ENCODE data around the gene ZNF346. TPM values are rescaled to one million over a fixed set of nuclear protein-coding genes. Genes with fewer than 3 reads are reported as not detected.

ZNF346 gene
- total RNA-seq, 1 experiment from 2014 or later = 18.4 TPM

DNA sequence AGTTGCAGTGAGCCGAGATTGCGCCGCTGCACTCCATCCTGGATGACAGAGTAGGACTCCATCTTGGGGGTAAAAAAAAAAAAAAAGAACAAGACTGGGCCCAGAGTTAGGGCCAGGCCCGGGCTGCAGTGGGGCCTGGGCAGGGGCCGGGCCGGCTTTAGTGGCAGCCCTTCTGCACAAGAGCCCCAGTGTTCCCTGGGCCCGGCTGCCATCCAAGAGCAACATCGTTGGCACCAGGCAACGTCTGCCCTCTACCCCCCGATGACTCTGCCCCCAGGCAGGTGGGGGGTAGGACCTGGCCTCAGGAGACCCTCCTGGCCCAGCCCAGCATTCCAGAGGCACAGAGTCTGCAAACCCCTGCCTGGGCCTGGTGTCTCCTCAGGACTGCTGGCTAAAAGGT is 59.4 kb downstream of the ZNF346 start (continued):
- TF ChIP-seq, protein P1, sequence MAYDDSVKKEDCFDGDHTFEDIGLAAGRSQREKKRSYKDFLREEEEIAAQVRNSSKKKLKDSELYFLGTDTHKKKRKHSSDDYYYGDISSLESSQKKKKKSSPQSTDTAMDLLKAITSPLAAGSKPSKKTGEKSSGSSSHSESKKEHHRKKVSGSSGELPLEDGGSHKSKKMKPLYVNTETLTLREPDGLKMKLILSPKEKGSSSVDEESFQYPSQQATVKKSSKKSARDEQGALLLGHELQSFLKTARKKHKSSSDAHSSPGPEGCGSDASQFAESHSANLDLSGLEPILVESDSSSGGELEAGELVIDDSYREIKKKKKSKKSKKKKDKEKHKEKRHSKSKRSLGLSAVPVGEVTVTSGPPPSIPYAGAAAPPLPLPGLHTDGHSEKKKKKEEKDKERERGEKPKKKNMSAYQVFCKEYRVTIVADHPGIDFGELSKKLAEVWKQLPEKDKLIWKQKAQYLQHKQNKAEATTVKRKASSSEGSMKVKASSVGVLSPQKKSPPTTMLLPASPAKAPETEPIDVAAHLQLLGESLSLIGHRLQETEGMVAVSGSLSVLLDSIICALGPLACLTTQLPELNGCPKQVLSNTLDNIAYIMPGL (CRISPR knock-in tag; IDR thresholded peaks at IDR 0.05) = no peak
- no peak for TF ChIP-seq MYBL2 (CRISPR knock-in tag; IDR thresholded peaks at IDR 0.05)
- TF ChIP-seq JAZF1 (CRISPR knock-in tag; IDR thresholded peaks at IDR 0.05) = no peak
- no peak for TF ChIP-seq HMGA2 (CRISPR knock-in tag; IDR thresholded peaks at IDR 0.05)
- TF ChIP-seq ZNF121 (CRISPR knock-in tag; IDR thresholded peaks at IDR 0.05) = no peak
- no peak for TF ChIP-seq OVOL2 (CRISPR knock-in tag; IDR thresholded peaks at IDR 0.05; ENCODE audit: borderline replicate concordance)
- TF ChIP-seq, protein P2, sequence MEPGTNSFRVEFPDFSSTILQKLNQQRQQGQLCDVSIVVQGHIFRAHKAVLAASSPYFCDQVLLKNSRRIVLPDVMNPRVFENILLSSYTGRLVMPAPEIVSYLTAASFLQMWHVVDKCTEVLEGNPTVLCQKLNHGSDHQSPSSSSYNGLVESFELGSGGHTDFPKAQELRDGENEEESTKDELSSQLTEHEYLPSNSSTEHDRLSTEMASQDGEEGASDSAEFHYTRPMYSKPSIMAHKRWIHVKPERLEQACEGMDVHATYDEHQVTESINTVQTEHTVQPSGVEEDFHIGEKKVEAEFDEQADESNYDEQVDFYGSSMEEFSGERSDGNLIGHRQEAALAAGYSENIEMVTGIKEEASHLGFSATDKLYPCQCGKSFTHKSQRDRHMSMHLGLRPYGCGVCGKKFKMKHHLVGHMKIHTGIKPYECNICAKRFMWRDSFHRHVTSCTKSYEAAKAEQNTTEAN (CRISPR knock-in tag; IDR thresholded peaks at IDR 0.05) = no peak
- no peak for TF ChIP-seq ESRRA (CRISPR knock-in tag; IDR thresholded peaks at IDR 0.05; ENCODE audit: borderline replicate concordance)
- TF ChIP-seq, protein P3, sequence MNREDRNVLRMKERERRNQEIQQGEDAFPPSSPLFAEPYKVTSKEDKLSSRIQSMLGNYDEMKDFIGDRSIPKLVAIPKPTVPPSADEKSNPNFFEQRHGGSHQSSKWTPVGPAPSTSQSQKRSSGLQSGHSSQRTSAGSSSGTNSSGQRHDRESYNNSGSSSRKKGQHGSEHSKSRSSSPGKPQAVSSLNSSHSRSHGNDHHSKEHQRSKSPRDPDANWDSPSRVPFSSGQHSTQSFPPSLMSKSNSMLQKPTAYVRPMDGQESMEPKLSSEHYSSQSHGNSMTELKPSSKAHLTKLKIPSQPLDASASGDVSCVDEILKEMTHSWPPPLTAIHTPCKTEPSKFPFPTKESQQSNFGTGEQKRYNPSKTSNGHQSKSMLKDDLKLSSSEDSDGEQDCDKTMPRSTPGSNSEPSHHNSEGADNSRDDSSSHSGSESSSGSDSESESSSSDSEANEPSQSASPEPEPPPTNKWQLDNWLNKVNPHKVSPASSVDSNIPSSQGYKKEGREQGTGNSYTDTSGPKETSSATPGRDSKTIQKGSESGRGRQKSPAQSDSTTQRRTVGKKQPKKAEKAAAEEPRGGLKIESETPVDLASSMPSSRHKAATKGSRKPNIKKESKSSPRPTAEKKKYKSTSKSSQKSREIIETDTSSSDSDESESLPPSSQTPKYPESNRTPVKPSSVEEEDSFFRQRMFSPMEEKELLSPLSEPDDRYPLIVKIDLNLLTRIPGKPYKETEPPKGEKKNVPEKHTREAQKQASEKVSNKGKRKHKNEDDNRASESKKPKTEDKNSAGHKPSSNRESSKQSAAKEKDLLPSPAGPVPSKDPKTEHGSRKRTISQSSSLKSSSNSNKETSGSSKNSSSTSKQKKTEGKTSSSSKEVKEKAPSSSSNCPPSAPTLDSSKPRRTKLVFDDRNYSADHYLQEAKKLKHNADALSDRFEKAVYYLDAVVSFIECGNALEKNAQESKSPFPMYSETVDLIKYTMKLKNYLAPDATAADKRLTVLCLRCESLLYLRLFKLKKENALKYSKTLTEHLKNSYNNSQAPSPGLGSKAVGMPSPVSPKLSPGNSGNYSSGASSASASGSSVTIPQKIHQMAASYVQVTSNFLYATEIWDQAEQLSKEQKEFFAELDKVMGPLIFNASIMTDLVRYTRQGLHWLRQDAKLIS (CRISPR knock-in tag; IDR thresholded peaks at IDR 0.05; ENCODE audit: borderline replicate concordance) = no peak
- TF ChIP-seq NFE2L1 (CRISPR knock-in tag; IDR thresholded peaks at IDR 0.05) = no peak

DNA sequence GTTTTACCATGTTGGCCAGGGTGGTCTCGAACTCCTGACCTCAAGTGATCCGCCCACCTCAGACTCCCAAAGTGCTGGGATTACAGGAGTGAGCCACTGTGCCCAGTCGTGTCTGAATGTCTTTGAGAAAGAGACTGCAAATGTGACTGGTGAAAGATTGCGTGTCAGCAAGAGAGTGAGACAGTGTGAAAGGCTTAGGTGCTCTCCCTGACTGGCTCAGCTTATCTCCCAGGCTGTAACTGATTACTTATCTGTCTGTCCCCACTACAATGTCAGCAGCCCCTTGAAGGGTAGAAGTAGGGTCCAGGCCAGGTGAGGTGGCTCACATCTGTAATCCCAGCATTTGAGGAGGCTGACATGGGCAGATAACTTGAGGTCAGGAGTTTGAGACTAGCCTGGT is 60.9 kb downstream of the ZNF346 start:
- DNase-seq (ENCODE audit: low spot score) = no peak
- TF ChIP-seq JAZF1 (CRISPR knock-in tag; IDR thresholded peaks at IDR 0.05) (no peak), NR1H2 (CRISPR knock-in tag; IDR thresholded peaks at IDR 0.05) (no peak), SMAD3 (CRISPR knock-in tag; IDR thresholded peaks at IDR 0.05; ENCODE audit: borderline replicate concordance) (no peak), HMGA2 (CRISPR knock-in tag; IDR thresholded peaks at IDR 0.05) (no peak)
- ChIA-PET POLR2A (interaction anchor here (0.9 kb wide), 1 partner anchor 29 kb away, joined by 4 read pairs; no protein-coding TSS in a partner anchor), CTCF (interaction anchor here (1.1 to 7.6 kb wide), 4 partner anchors 11 to 423 kb away, joined by 6 to 124 read pairs (median 33); no protein-coding TSS in a partner anchor)
- H3K4me1 Mint-ChIP-seq = peaks cover 28% of the 10 kb centered on the region
- no peaks in the 10 kb centered on the region for H3K36me3 Mint-ChIP-seq
- ATAC-seq = no peak
- no peaks in the 10 kb centered on the region; the same call in 1 of the 2 replicates for H3K27me3 Mint-ChIP-seq (ENCODE audit: low read depth)
- no peak overlapping the region for H3K27ac Mint-ChIP-seq
- H3K4me3 Mint-ChIP-seq = no peak overlapping the region
- H3K9me3 Mint-ChIP-seq = no peaks in the 10 kb centered on the region

DNA sequence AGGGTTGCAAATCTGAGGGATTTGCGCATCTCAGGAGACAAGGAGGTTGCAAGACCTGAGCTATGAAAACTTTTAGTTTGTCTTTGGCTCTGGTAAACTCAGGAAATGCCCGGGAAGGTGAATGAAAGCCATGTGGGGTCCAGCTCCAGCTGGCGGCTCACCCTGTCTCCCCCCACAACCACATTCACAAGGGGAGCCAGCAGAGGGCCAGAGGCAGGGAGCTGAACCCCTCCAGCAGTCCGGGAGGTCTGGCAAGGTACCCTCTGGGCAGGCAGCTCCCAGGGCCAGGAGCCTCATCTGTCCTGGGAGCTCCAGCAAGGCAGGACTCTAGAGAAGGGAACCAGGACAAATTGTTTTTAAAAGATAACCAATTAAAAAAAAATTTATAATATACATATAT is 61.7 kb downstream of the ZNF346 start:
- DNase-seq (ENCODE audit: low spot score) (no peak), ATAC-seq (no peak)
- Mint-ChIP-seq H3K4me1 (peaks cover 37% of the 10 kb centered on the region), H3K27me3 (ENCODE audit: low read depth) (no peaks in the 10 kb centered on the region; the same call in 1 of the 2 replicates), H3K27ac (peak overlapping the region; percentile 27; the same call in 1 of the 2 replicates), H3K36me3 (no peaks in the 10 kb centered on the region), H3K4me3 (no peak overlapping the region), H3K9me3 (no peaks in the 10 kb centered on the region)
- ChIA-PET POLR2A (interaction anchor here (0.5 kb wide), 1 partner anchor 537 kb away, joined by 5 read pairs; no protein-coding TSS in a partner anchor), CTCF (interaction anchor here (1.1 to 7.6 kb wide), 3 partner anchors 12 to 28 kb away, joined by 7 to 124 read pairs (median 59); no protein-coding TSS in a partner anchor)
- no peak for TF ChIP-seq ATF1 (CRISPR knock-in tag; IDR thresholded peaks at IDR 0.05)

All from WTC11 (cell line).